Measurements from ENCODE around the gene PYROXD2. TPM values are rescaled to one million over a fixed set of nuclear protein-coding genes. Genes with fewer than 3 reads are reported as not detected.

Gene PYROXD2
- total and polyA plus RNA-seq, 7 experiments from 2014 or later: 5.6 to 37.1 (median 19.8) TPM

DNA sequence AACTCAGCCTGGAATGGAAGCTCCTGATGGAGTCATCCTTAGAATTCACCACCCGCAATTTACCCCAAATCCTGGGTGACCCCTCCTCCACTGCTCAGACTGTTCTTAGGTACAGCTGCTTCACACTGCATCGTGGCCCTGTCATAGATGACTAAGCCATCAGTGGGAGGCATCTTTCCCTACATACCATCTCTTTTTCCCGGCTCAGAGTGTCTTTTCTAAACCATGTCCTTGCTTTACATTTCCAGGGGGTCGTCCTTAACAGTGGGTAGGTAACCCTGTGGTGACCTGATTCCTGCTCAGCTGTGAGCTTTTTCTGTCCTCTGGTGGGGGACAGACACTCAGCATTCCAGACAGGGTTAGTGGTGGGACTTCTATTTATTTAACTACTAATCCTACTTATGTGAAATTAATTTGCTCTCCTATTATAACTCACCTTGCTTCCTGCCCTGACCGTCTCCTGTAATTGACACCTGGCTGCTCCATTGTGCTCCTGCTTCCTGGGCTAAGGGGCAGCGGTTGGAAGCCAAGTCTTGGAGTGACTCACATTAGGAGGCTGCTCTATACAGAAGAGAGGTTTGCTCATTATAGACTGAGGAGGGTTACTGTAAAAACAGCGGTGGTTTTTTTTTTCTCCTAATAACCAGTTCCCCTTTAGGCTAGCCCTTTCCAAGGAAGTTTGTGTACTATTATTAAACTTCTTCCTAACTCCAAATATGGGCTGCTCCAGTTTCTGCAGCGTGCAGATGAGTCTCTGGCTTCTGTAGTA, 40.6 kb downstream of the PYROXD2 start:
- no peak for ATAC-seq
- H3K9me3 ChIP-seq (ENCODE audit: control insufficient read depth in 2 of 3, low read length in 3 of 3): peaks cover 0 to 3% (median 0%) of the 10 kb centered on the region in 3 experiments
- Mint-ChIP-seq H3K4me1 (no peaks in the 10 kb centered on the region), H3K27me3 (peaks cover 3 to 9% (median 4%) of the 10 kb centered on the region in 5 donors), H3K27ac (no peak overlapping the region), H3K9me3 (peaks cover 0 to 6% (median 0%) of the 10 kb centered on the region in 11 donors), H3K4me3 (no peak overlapping the region), H3K36me3 (peaks cover 0 to 14% (median 4%) of the 10 kb centered on the region in 5 donors)
- H3K36me3 ChIP-seq (ENCODE audit: control insufficient read depth in 2 of 3, insufficient read depth in 3 of 3, low read length in 3 of 3): no peaks in the 10 kb centered on the region
- H3K4me3 ChIP-seq (ENCODE audit: low read length): no peak overlapping the region
- ChIA-PET POLR2A (no interaction called here), CTCF (no interaction called here)
- no peak for DNase-seq
- no peak overlapping the region for H3K27ac ChIP-seq (ENCODE audit: low read depth, low read length)
- H3K4me1 ChIP-seq (ENCODE audit: control insufficient read depth in 2 of 2, insufficient read depth in 2 of 2, low read length in 2 of 2): no peaks in the 10 kb centered on the region
- H3K27me3 ChIP-seq (ENCODE audit: control insufficient read depth in 2 of 2, insufficient read depth in 2 of 2, low read length in 2 of 2): no peaks in the 10 kb centered on the region
- intact Hi-C loops (cut with micrococcal nuclease): no loop called here

DNA sequence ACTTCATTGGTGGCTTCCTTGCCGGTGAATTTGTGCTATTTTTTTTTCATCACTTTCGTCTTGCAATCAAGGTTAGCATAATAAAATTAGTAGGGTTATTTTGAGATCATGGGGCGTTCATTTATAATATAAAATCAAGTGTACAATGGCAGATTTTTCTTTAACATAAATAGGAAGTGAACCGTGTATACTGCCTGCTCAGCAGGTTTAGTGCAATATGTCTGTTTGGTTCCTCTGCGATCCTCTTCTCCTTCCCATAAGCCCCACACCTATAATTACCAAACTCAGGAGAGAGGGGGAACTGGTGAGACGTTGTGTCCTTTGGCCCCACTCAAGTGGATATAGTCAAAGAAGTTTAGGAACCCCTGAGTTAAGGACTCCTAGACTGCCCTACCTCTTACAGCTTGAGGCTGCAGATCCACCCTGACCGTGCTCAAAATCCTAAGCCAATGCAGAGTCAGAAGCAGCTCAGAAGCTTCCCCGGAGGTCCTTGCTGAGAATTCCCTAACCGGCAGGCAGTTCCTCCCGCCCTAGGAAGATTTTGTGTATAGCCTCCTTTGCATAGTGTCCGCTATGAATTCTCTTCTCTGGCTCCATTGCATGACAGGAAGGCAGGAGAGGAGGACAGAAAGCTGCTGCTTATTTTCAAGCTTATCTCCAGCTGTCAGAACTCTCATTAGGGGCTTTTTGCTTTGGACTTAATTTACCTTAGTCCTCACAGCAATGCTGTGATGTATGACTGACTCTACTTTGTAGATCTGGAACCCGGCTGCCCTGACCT, 41.5 kb downstream of the PYROXD2 start:
- intact Hi-C loops (cut with micrococcal nuclease): no loop called here
- DNase-seq (no peak), ATAC-seq (no peak)
- Histone ChIP-seq H3K27me3 (ENCODE audit: control insufficient read depth in 2 of 2, insufficient read depth in 2 of 2, low read length in 2 of 2) (no peaks in the 10 kb centered on the region), H3K36me3 (ENCODE audit: control insufficient read depth in 2 of 3, insufficient read depth in 3 of 3, low read length in 3 of 3) (no peaks in the 10 kb centered on the region), H3K9me3 (ENCODE audit: control insufficient read depth in 2 of 3, low read length in 3 of 3) (peaks cover 0 to 3% (median 0%) of the 10 kb centered on the region in 3 experiments), H3K4me1 (ENCODE audit: control insufficient read depth in 2 of 2, insufficient read depth in 2 of 2, low read length in 2 of 2) (no peaks in the 10 kb centered on the region), H3K4me3 (ENCODE audit: low read length) (no peak overlapping the region), H3K27ac (ENCODE audit: low read depth, low read length) (no peak overlapping the region)
- Mint-ChIP-seq H3K27ac (no peak overlapping the region), H3K9me3 (peaks cover 0 to 6% (median 0%) of the 10 kb centered on the region in 11 donors), H3K27me3 (peaks cover 3 to 9% (median 5%) of the 10 kb centered on the region in 5 donors), H3K4me1 (no peaks in the 10 kb centered on the region), H3K36me3 (peaks cover 0 to 10% (median 4%) of the 10 kb centered on the region in 5 donors), H3K4me3 (no peak overlapping the region)
- CTCF ChIA-PET: no interaction called here
- POLR2A ChIA-PET: no interaction called here

DNA sequence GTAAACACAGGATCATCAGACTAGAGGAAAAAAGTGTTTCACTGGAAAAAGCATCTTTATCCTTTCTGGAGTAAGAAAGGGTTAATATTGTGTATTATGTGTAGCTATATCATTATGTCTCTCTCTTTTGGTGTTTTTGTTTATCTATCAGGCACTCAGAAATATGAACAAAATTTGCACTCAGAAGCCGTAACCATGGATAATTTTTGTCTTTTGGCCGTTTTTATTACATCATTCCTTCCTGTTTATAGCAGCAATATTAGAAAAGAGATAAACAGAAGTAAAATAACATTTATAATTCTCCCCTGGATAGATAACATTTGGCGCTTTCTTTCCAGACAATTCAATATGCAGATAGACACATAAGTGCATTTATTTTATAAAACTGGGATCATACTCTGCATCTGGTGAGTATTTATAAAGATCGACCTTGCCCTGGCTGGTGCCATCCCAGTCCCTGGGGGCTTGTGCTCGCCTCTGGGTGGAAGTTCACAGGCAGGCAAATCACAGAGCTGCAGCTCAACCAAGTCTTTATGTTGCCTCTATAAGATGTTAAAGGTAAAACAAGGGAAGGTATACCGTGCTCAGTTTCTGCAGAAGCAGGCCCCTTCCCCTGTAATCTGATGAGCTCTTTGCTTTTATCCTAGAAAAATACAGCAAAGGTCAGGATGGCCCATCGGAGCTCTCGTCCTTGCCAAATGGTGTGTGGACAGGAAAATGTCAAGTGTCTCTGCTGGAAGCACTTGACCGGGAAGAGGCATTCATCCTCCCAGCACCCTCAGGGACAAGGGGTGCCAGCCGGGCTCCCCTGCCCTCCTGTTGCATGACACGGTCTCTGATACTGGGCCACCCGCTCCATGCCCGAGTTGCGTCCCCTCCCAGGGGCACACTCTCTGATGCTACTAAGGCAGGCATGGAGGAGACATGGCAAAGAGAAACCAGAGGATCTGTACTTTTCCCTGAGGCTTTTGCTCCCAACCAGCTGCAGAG, 43.9 kb downstream of the PYROXD2 start:
- Mint-ChIP-seq H3K27ac (no peak overlapping the region), H3K4me3 (no peak overlapping the region)

DNA sequence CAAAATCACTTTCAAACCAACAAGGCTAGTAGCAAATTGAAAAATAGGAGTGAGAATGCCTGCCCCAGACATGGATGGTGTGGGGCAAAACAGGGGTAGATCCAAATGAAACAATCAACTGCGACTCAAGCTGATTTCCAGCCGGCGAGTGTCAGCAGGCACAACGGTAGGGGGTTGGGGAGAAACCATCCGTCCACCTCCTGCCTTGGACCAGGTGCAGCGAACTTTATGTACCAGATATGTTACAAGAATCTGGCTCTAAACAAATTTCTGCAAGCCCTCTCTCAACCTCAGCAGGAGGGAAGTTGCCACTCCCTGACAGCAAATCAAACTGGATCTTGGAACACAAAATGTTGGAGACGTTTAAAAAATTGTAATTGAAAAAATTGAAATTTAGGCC, 45.2 kb downstream of the PYROXD2 start:
- Mint-ChIP-seq H3K36me3 (no peaks in the 10 kb centered on the region), H3K4me1 (no peaks in the 10 kb centered on the region), H3K27me3 (peaks cover 4 to 9% (median 5%) of the 10 kb centered on the region in 5 donors), H3K4me3 (no peak overlapping the region), H3K9me3 (peaks cover 0 to 5% (median 0%) of the 10 kb centered on the region in 11 donors), H3K27ac (no peak overlapping the region)
- ATAC-seq (no peak), DNase-seq (no peak)
- no peaks in the 10 kb centered on the region for H3K9me3 ChIP-seq (ENCODE audit: control insufficient read depth in 2 of 3, low read length in 3 of 3)
- no peaks in the 10 kb centered on the region for H3K4me1 ChIP-seq (ENCODE audit: control insufficient read depth in 2 of 2, insufficient read depth in 2 of 2, low read length in 2 of 2)
- no peaks in the 10 kb centered on the region for H3K36me3 ChIP-seq (ENCODE audit: control insufficient read depth in 2 of 3, insufficient read depth in 3 of 3, low read length in 3 of 3)
- no peak overlapping the region for H3K4me3 ChIP-seq (ENCODE audit: low read length)
- ChIA-PET CTCF (no interaction called here), POLR2A (no interaction called here)
- intact Hi-C loops (cut with micrococcal nuclease): no loop called here
- no peaks in the 10 kb centered on the region for H3K27me3 ChIP-seq (ENCODE audit: control insufficient read depth in 2 of 2, insufficient read depth in 2 of 2, low read length in 2 of 2)
- no peak overlapping the region for H3K27ac ChIP-seq (ENCODE audit: low read depth, low read length)

More for the DNA sequence above, 43.9 kb downstream of the PYROXD2 start:
- ChIA-PET POLR2A (no interaction called here), CTCF (no interaction called here)
- Histone ChIP-seq H3K27ac (ENCODE audit: low read depth, low read length) (no peak overlapping the region), H3K4me1 (ENCODE audit: control insufficient read depth in 2 of 2, insufficient read depth in 2 of 2, low read length in 2 of 2) (no peaks in the 10 kb centered on the region), H3K4me3 (ENCODE audit: low read length) (no peak overlapping the region), H3K9me3 (ENCODE audit: control insufficient read depth in 2 of 3, low read length in 3 of 3) (no peaks in the 10 kb centered on the region), H3K27me3 (ENCODE audit: control insufficient read depth in 2 of 2, insufficient read depth in 2 of 2, low read length in 2 of 2) (no peaks in the 10 kb centered on the region), H3K36me3 (ENCODE audit: control insufficient read depth in 2 of 3, insufficient read depth in 3 of 3, low read length in 3 of 3) (no peaks in the 10 kb centered on the region)
- intact Hi-C loops (cut with micrococcal nuclease): no loop called here
- Mint-ChIP-seq H3K4me1 (no peaks in the 10 kb centered on the region), H3K9me3 (peaks cover 0 to 5% (median 0%) of the 10 kb centered on the region in 11 donors), H3K27me3 (peaks cover 4 to 9% (median 5%) of the 10 kb centered on the region in 5 donors), H3K36me3 (no peaks in the 10 kb centered on the region)
- ATAC-seq: no peak
- DNase-seq: no peak

DNA sequence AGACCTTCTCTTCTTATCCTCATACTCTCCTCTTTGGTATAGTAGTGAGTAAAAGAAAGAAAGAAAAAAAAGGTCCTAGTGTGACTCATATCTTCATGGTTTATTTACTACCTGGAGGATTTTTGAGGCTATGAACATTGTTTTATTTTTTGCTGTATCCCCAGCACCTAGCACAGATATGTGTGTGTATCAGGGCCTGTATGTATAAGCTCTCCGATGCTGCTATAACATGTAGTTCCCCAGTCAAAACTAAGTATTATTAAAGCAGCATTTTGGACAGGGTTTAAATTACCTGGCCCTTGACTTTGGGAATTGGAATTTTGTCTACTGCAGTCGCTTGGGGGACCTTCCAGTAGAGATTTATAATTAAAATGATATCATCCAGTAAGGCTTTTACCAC, 46.3 kb downstream of the PYROXD2 start:
- Histone ChIP-seq H3K27ac (ENCODE audit: low read depth, low read length) (no peak overlapping the region), H3K4me1 (ENCODE audit: control insufficient read depth in 2 of 2, insufficient read depth in 2 of 2, low read length in 2 of 2) (no peaks in the 10 kb centered on the region), H3K9me3 (ENCODE audit: control insufficient read depth in 2 of 3, low read length in 3 of 3) (no peaks in the 10 kb centered on the region), H3K27me3 (ENCODE audit: control insufficient read depth in 2 of 2, insufficient read depth in 2 of 2, low read length in 2 of 2) (no peaks in the 10 kb centered on the region), H3K36me3 (ENCODE audit: control insufficient read depth in 2 of 3, insufficient read depth in 3 of 3, low read length in 3 of 3) (no peaks in the 10 kb centered on the region), H3K4me3 (ENCODE audit: low read length) (no peak overlapping the region)
- H3K4me1 Mint-ChIP-seq: no peaks in the 10 kb centered on the region
- no peak overlapping the region for H3K4me3 Mint-ChIP-seq
- ChIA-PET POLR2A (no interaction called here), CTCF (no interaction called here)
- no peaks in the 10 kb centered on the region for H3K36me3 Mint-ChIP-seq
- no peak overlapping the region for H3K27ac Mint-ChIP-seq
- ATAC-seq: no peak
- intact Hi-C loops (cut with micrococcal nuclease): no loop called here
- H3K9me3 Mint-ChIP-seq: peaks cover 0 to 5% (median 0%) of the 10 kb centered on the region in 11 donors
- H3K27me3 Mint-ChIP-seq: peaks cover 4 to 5% (median 5%) of the 10 kb centered on the region in 5 donors
- no peak for DNase-seq

DNA sequence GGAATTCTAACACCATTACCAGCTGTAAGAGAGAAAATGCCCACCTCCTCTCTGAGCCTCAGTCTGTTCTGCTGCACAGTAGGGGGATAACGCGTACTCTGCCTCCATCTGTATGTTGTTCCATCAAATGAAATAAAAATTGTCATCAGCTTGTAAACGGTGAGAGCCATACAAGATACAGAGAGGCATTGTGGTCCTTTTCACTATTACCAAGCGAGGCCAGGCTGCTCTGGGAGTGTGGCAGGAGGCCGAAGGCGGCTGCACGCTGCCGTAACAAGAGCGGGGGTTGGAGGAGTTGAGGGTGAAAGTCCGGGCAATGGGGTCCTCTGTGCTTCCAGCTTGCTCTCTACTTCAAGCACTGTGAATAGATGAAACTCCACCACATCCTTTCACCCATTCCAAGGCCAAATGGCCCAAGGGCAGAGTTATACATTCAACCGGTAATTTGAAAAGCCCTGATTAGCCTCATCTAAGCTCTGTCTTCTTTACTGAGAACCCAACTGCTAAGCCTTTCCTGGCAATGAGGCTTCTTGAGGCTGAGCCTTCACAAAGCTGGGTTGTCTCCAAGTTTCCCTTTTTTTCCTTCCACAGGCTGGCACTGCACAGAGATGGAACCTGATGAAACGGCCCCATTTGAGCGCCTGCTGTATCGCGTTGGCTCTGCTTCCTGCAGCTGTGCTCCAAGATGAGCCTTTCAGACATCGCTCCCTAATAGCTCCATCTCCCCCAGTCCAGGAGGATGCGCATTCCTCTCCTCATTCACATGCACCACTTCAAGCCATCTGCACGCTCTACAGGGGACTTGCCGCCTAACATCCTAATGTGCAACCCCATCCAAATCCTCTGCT, 47.2 kb downstream of the PYROXD2 start:
- ChIA-PET POLR2A (no interaction called here), CTCF (no interaction called here)
- no peaks in the 10 kb centered on the region for H3K27me3 ChIP-seq (ENCODE audit: control insufficient read depth in 2 of 2, insufficient read depth in 2 of 2, low read length in 2 of 2)
- Mint-ChIP-seq H3K4me3 (no peak overlapping the region), H3K36me3 (no peaks in the 10 kb centered on the region), H3K9me3 (peaks cover 0 to 5% (median 0%) of the 10 kb centered on the region in 11 donors), H3K27ac (no peak overlapping the region), H3K4me1 (no peaks in the 10 kb centered on the region), H3K27me3 (peaks cover 4 to 5% (median 5%) of the 10 kb centered on the region in 5 donors)
- H3K27ac ChIP-seq (ENCODE audit: low read depth, low read length): no peak overlapping the region
- no peaks in the 10 kb centered on the region for H3K9me3 ChIP-seq (ENCODE audit: control insufficient read depth in 2 of 3, low read length in 3 of 3)
- H3K4me1 ChIP-seq (ENCODE audit: control insufficient read depth in 2 of 2, insufficient read depth in 2 of 2, low read length in 2 of 2): no peaks in the 10 kb centered on the region
- DNase-seq (no peak), ATAC-seq (no peak)
- H3K36me3 ChIP-seq (ENCODE audit: control insufficient read depth in 2 of 3, insufficient read depth in 3 of 3, low read length in 3 of 3): no peaks in the 10 kb centered on the region
- H3K4me3 ChIP-seq (ENCODE audit: low read length): no peak overlapping the region
- intact Hi-C loops (cut with micrococcal nuclease): no loop called here
